Upper lobe of left lung (tissue), 6 donors: ENCODE results near the gene GRIK5. TPM values are rescaled to one million over a fixed set of nuclear protein-coding genes. Genes with fewer than 3 reads are reported as not detected.
A peak's percentile ranks its signal among the peaks of the same experiment; 100 is the strongest.

Experiments
- ATAC-seq, 2 donors: fragments of 200-7000 bp; cut with Tn5 transposase; one replicate each; pipeline ENCODE4 v1.9.1; 2022; ENCODE audit warnings: mild to moderate bottlenecking in 2 of 2, moderate library complexity in 2 of 2; ENCODE audit not compliant: low FRiP score in 2 of 2
- DNase-seq, 2 donors: peaks; one replicate each; pipeline ENCODE4 v3.0.0-alpha.2; 2019 to 2020
- H3K27ac ChIP-seq, 4 donors: fragments of 200-600 bp; sonication (generic); one replicate each; pipeline ENCODE4 v1.5.1; 2016 to 2019
- H3K27me3 ChIP-seq, 4 donors: fragments of 200-600 bp; sonication (generic); one replicate each; pipeline ENCODE4 v1.5.1; 2017 to 2019
- H3K36me3 ChIP-seq, 4 donors: fragments of 200-600 bp; sonication (generic); one replicate each; pipeline ENCODE4 v1.5.1; 2016 to 2019
- H3K4me1 ChIP-seq, 4 donors: fragments of 200-600 bp; sonication (generic); one replicate each; pipeline ENCODE4 v1.5.1; 2018 to 2019
- H3K4me3 ChIP-seq, 4 donors: fragments of 200-600 bp; sonication (generic); one replicate each; pipeline ENCODE4 v1.5.1; 2017 to 2019; ENCODE audit warnings: mild to moderate bottlenecking in 2 of 4, moderate library complexity in 1 of 4
- H3K9me3 ChIP-seq, 4 donors: fragments of 200-600 bp; sonication (generic); one replicate each; pipeline ENCODE4 v1.5.1; 2018 to 2019
- CTCF ChIP-seq, 6 experiments: fragments of 450-650 bp in 4 of 6; fragments of 200-600 bp in 2 of 6; sonication (generic) in 2 of 6; IDR thresholded peaks; one replicate each; pipeline ENCODE4 v1.5.1; 2016 to 2019; ENCODE audit warnings: antibody characterized with exemption in 6 of 6
- EP300 ChIP-seq, 4 donors: sonication (generic); formaldehyde crosslinking; IDR thresholded peaks; one replicate each; pipeline ENCODE4 v1.5.1; 2017; ENCODE audit warnings: antibody characterized with exemption in 4 of 4, control low read depth in 2 of 4
- POLR2A ChIP-seq, 4 donors: fragments of 450-650 bp; IDR thresholded peaks; one replicate each; pipeline ENCODE4 v1.5.1; 2016 to 2017; ENCODE audit warnings: antibody characterized with exemption in 4 of 4, mild to moderate bottlenecking in 2 of 4
- POLR2AphosphoS5 ChIP-seq, 2 donors: sonication (generic); formaldehyde crosslinking; IDR thresholded peaks; one replicate each; pipeline ENCODE4 v1.5.1; 2017; ENCODE audit warnings: antibody characterized with exemption in 2 of 2
- WGBS, 2 donors: methylation state at CpG; one replicate each; pipeline ENCODE4 v1.1.5; 2017 to 2018; 5-methylcytosine and 5-hydroxymethylcytosine counted together
- total RNA-seq, 6 donors: library from RNA; depleted of rRNA in 4 of 6; stranded (reverse); fragments of >200 nt in 4 of 6; gene quantifications; one replicate each; pipeline versions ENCODE4 v1.1.0 to v1.2.1, GENCODE V29; 2016 to 2021
- donor health status: DM: no; HTN: no; CAD: no; lungs with moderate emphysema.
- donor health status: DM: no; HTN: yes; CAD: no; lungs with severe emphysema.

The GRIK5 gene
- total RNA-seq, result 1 to 10 TPM in 2 of 6 donors, under 1 TPM in 3, not detected in 1; 0.15 to 2.7 (median 0.54) TPM

DNA sequence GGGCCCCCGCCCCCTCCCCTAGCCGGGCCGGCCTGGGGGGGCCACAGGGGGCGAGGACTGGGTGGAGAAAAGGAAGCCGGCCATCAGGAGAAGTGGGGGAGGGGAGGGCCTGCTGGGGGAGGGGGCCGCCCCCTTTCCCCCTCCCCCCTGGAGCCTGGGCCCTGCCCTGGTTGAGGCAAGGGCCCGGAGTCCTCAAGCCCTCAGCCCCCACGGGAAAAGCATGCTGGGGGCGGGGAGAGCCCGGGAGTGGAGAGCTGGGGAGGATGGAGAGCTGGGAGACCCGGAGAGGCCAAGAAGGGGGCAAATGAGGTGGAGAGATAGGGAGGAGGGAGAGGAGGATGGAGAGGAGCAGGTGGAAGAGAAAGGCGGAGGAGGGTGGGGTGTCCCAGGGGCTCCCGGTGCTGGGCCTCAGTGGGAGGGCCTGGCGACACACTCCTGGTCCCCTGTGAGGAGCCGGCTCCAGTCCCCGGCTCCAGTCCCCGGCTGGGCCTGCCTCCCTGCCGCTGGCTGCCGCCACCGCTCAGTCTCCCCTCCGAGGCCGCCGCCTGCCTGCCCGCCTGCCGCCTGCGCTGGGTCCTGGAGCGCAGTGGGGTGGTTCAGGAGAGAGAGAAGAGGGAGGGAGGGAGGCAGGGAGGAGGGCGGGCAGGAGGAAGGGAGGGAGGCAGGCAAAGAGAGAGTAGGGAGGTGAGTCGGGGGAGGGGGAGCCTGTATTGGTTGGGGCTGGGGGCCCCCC lies at the start of gene GRIK5:
TSS of gene GRIK5 (minus strand) at position 588 of the 733 bp plus-strand sequence. CDS start 4,436 bp downstream, outside the sequence.
- 11 to 12% methylated on average over 13 to 21 of the region's 29 CpGs for WGBS, 2 donors
- DNase-seq (peak in 1 of 2 donors; percentile 75), ATAC-seq (peak in 1 of 2 donors; percentile 13)
- peaks cover 0 to 22% (median 5%) of the 10 kb centered on the region in 4 donors for H3K27me3 ChIP-seq
- TF ChIP-seq POLR2A (IDR thresholded peaks at IDR 0.05), result no peak
- TF ChIP-seq CTCF (IDR thresholded peaks at IDR 0.05), result no peak
- no peak for TF ChIP-seq EP300 (IDR thresholded peaks at IDR 0.05)
- no peak for TF ChIP-seq POLR2AphosphoS5 (IDR thresholded peaks at IDR 0.05)
- peaks cover 3 to 13% (median 7%) of the 10 kb centered on the region in 4 donors for H3K4me1 ChIP-seq
- H3K4me3 ChIP-seq, result peak within 1 kb of the TSS in 2 of 4 donors; percentile 2 to 17
- no peaks in the 10 kb centered on the region for H3K9me3 ChIP-seq
- no peak within 1 kb of the TSS for H3K27ac ChIP-seq
- H3K36me3 ChIP-seq, result no peaks in the 10 kb centered on the region

- TF ChIP-seq CTCF (IDR thresholded peaks at IDR 0.05), result no peak
- no peak for TF ChIP-seq POLR2A (IDR thresholded peaks at IDR 0.05)
- no peak for TF ChIP-seq POLR2AphosphoS5 (IDR thresholded peaks at IDR 0.05)
- TF ChIP-seq EP300 (IDR thresholded peaks at IDR 0.05), result no peak
- Histone ChIP-seq H3K27ac (no peak overlapping the region), H3K36me3 (no peaks in the 10 kb centered on the region), H3K27me3 (no peaks in the 10 kb centered on the region), H3K9me3 (no peaks in the 10 kb centered on the region), H3K4me3 (no peak overlapping the region), H3K4me1 (peaks cover 0 to 9% (median 8%) of the 10 kb centered on the region in 4 donors)
- 83 to 88% methylated on average over 6 of the region's 6 CpGs for WGBS, 2 donors
- no peak for DNase-seq
- ATAC-seq, result no peak
Measured at GRCh38 chr19:42117076-42117475, 47.1 kb upstream of the GRIK5 start.

DNA sequence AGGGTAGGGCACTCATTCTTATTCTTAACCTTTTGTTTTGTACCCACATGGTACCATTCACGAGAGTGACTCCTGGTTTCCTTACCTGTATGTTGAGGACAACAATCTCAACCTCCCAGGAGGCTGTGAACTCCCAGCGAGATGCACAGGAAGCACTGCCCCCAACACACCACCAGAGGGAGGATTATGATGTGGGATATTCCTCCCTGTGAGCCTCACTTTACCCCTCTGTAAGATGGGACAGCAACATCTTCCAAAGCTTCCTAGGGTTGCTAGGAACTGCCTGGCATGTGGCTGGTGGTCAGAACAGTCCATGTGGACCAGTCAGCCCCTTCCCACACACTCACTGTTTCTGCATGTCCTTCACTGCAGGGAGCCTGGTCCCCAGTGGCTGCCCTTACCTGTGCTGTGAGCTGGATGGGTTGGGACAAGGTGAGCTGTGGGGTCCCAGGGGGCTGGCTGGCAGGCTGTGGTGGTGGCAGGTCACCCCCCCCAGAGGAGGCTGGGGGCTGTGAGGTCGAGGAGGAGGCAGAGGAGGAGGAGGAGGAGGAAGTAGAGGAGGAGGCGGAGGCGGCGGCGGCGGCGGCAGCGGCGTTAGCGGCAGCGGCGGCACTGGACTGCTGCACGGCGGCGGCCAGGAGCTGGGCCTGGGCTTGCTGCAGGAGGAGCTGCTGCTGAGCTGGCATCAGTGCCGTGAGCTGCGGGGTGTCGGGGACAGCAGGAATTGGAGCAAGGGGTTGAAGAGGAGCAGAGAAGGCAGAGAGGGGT lies 46.5 kb upstream of the GRIK5 start:
- Histone ChIP-seq H3K27me3 (no peaks in the 10 kb centered on the region), H3K9me3 (no peaks in the 10 kb centered on the region), H3K27ac (no peak overlapping the region), H3K36me3 (no peaks in the 10 kb centered on the region), H3K4me3 (no peak overlapping the region), H3K4me1 (peaks cover 0 to 3% (median 3%) of the 10 kb centered on the region in 4 donors)
- no peak for TF ChIP-seq EP300 (IDR thresholded peaks at IDR 0.05)
- TF ChIP-seq CTCF (IDR thresholded peaks at IDR 0.05), result no peak
- TF ChIP-seq POLR2AphosphoS5 (IDR thresholded peaks at IDR 0.05), result no peak
- no peak for TF ChIP-seq POLR2A (IDR thresholded peaks at IDR 0.05)
- peak in 1 of 2 donors; percentile 81 for DNase-seq
- no peak for ATAC-seq
- WGBS, 2 donors, result 90 to 91% methylated on average over 17 to 20 of the region's 20 CpGs

- Histone ChIP-seq H3K36me3 (no peaks in the 10 kb centered on the region), H3K27ac (no peak overlapping the region), H3K4me1 (no peaks in the 10 kb centered on the region), H3K4me3 (no peak overlapping the region), H3K9me3 (no peaks in the 10 kb centered on the region), H3K27me3 (no peaks in the 10 kb centered on the region)
- no peak for TF ChIP-seq POLR2AphosphoS5 (IDR thresholded peaks at IDR 0.05)
- no peak for TF ChIP-seq EP300 (IDR thresholded peaks at IDR 0.05)
- no peak for TF ChIP-seq POLR2A (IDR thresholded peaks at IDR 0.05)
- ATAC-seq (no peak), DNase-seq (no peak)
- 83% methylated on average over 4 of the region's 4 CpGs for WGBS, 2 donors
Measured at GRCh38 chr19:42115705-42116104, 45.7 kb upstream of the GRIK5 start.

GRCh38 chr19:42115219-42115618 lies 45.2 kb upstream of the GRIK5 start:
- H3K27ac ChIP-seq, result no peak overlapping the region
- ATAC-seq, result no peak
- TF ChIP-seq EP300 (IDR thresholded peaks at IDR 0.05), result no peak
- TF ChIP-seq POLR2A (IDR thresholded peaks at IDR 0.05), result no peak
- no peak for TF ChIP-seq CTCF (IDR thresholded peaks at IDR 0.05)
- no peak for TF ChIP-seq POLR2AphosphoS5 (IDR thresholded peaks at IDR 0.05)
- whole genome bisulfite sequencing, 2 donors, result 59% methylated on average over 4 of the region's 4 CpGs
- H3K9me3 ChIP-seq, result no peaks in the 10 kb centered on the region
- H3K4me1 ChIP-seq, result no peaks in the 10 kb centered on the region
- DNase-seq, result no peak
- H3K4me3 ChIP-seq, result no peak overlapping the region
- H3K36me3 ChIP-seq, result no peaks in the 10 kb centered on the region
- no peaks in the 10 kb centered on the region for H3K27me3 ChIP-seq
